ENCODE measurements around the gene IL20RB. TPM values are rescaled to one million over a fixed set of nuclear protein-coding genes. Genes with fewer than 3 reads are reported as not detected.

IL20RB gene
- polyA plus RNA-seq, 1 donor (not counting 4 experiments of a cell fraction or from before 2014, with no cell fraction given): 239 TPM

GRCh38 chr3:136939489-136939888 lies 18.3 kb upstream of the IL20RB start:
- dilution Hi-C loops (cut with MboI; ENCODE audit: extremely low pct_ligation_motif_present, low sequenced_read_pairs): no loop called here
- H3K4me2 ChIP-seq (ENCODE audit: control insufficient read depth, extremely low read depth, insufficient read depth, low read depth, low read length): no peak overlapping the region
- no peak overlapping the region for H3K9ac ChIP-seq (ENCODE audit: control insufficient read depth, extremely low read depth, insufficient read depth, low read length)
- peaks cover 3% of the 10 kb centered on the region for H4K20me1 ChIP-seq (ENCODE audit: control insufficient read depth, extremely low read depth, insufficient read depth, low read length)
- peaks cover 21% of the 10 kb centered on the region for H3K4me1 ChIP-seq (ENCODE audit: control insufficient read depth, extremely low read depth, insufficient read depth, low read length)
- no peaks in the 10 kb centered on the region for H3K27me3 ChIP-seq (ENCODE audit: control insufficient read depth, extremely low read depth, insufficient read depth, low read length)
- no peak overlapping the region for H3K4me3 ChIP-seq (ENCODE audit: control insufficient read depth in 2 of 3, extremely low read depth in 1 of 3, insufficient read depth in 2 of 3, low read depth in 1 of 3, low read length in 3 of 3)
- no peaks in the 10 kb centered on the region for H3K36me3 ChIP-seq (ENCODE audit: control insufficient read depth in 2 of 2, extremely low read depth in 1 of 2, insufficient read depth in 2 of 2, low read length in 2 of 2)
- DNase-seq (ENCODE audit: low read depth, low spot score): no peak
- no peaks in the 10 kb centered on the region for H3K9me3 ChIP-seq (ENCODE audit: control insufficient read depth, low read depth, low read length)
- TF ChIP-seq, protein P1, sequence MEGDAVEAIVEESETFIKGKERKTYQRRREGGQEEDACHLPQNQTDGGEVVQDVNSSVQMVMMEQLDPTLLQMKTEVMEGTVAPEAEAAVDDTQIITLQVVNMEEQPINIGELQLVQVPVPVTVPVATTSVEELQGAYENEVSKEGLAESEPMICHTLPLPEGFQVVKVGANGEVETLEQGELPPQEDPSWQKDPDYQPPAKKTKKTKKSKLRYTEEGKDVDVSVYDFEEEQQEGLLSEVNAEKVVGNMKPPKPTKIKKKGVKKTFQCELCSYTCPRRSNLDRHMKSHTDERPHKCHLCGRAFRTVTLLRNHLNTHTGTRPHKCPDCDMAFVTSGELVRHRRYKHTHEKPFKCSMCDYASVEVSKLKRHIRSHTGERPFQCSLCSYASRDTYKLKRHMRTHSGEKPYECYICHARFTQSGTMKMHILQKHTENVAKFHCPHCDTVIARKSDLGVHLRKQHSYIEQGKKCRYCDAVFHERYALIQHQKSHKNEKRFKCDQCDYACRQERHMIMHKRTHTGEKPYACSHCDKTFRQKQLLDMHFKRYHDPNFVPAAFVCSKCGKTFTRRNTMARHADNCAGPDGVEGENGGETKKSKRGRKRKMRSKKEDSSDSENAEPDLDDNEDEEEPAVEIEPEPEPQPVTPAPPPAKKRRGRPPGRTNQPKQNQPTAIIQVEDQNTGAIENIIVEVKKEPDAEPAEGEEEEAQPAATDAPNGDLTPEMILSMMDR (optimal IDR thresholded peaks at IDR 0.05 in 1 of 3, IDR thresholded peaks at IDR 0.05 in 1 of 3, conservative IDR thresholded peaks at IDR 0.05 in 1 of 3; ENCODE audit: extremely low read depth in 1 of 3, insufficient read depth in 2 of 3, low read length in 3 of 3): no peak
- TF ChIP-seq EZH2 (IDR thresholded peaks at IDR 0.05; ENCODE audit: low read length): no peak
- H2AFZ ChIP-seq (ENCODE audit: control insufficient read depth, low read length): no peak overlapping the region
- H3K27ac ChIP-seq (ENCODE audit: control insufficient read depth, insufficient read depth, low read length): no peak overlapping the region
- H3K79me2 ChIP-seq (ENCODE audit: control insufficient read depth, insufficient read depth, low read length): peaks cover 61% of the 10 kb centered on the region
- H3K9me1 ChIP-seq (ENCODE audit: control insufficient read depth, extremely low read depth, insufficient read depth, low read length): no peaks in the 10 kb centered on the region
- no peak for FAIRE-seq

- Histone ChIP-seq H3K4me2 (ENCODE audit: control insufficient read depth, extremely low read depth, insufficient read depth, low read depth, low read length) (no peak overlapping the region), H3K9me1 (ENCODE audit: control insufficient read depth, extremely low read depth, insufficient read depth, low read length) (no peaks in the 10 kb centered on the region), H4K20me1 (ENCODE audit: control insufficient read depth, extremely low read depth, insufficient read depth, low read length) (peaks cover 3% of the 10 kb centered on the region), H3K4me3 (ENCODE audit: control insufficient read depth in 2 of 3, extremely low read depth in 1 of 3, insufficient read depth in 2 of 3, low read depth in 1 of 3, low read length in 3 of 3) (no peak overlapping the region), H2AFZ (ENCODE audit: control insufficient read depth, low read length) (no peak overlapping the region), H3K79me2 (ENCODE audit: control insufficient read depth, insufficient read depth, low read length) (peaks cover 44% of the 10 kb centered on the region), H3K27ac (ENCODE audit: control insufficient read depth, insufficient read depth, low read length) (no peak overlapping the region), H3K4me1 (ENCODE audit: control insufficient read depth, extremely low read depth, insufficient read depth, low read length) (peaks cover 18% of the 10 kb centered on the region), H3K36me3 (ENCODE audit: control insufficient read depth in 2 of 2, extremely low read depth in 1 of 2, insufficient read depth in 2 of 2, low read length in 2 of 2) (peaks cover 0 to 7% of the 10 kb centered on the region in 2 experiments), H3K27me3 (ENCODE audit: control insufficient read depth, extremely low read depth, insufficient read depth, low read length) (no peaks in the 10 kb centered on the region), H3K9me3 (ENCODE audit: control insufficient read depth, low read depth, low read length) (no peaks in the 10 kb centered on the region), H3K9ac (ENCODE audit: control insufficient read depth, extremely low read depth, insufficient read depth, low read length) (no peak overlapping the region)
- FAIRE-seq: peak; percentile 55
- dilution Hi-C loops (cut with MboI; ENCODE audit: extremely low pct_ligation_motif_present, low sequenced_read_pairs): no loop called here
- no peak for DNase-seq (ENCODE audit: low read depth, low spot score)
- TF ChIP-seq, protein P1 (optimal IDR thresholded peaks at IDR 0.05 in 1 of 3, IDR thresholded peaks at IDR 0.05 in 1 of 3, conservative IDR thresholded peaks at IDR 0.05 in 1 of 3; ENCODE audit: extremely low read depth in 1 of 3, insufficient read depth in 2 of 3, low read length in 3 of 3): no peak
- TF ChIP-seq EZH2 (IDR thresholded peaks at IDR 0.05; ENCODE audit: low read length): no peak
Observed at GRCh38 chr3:136942803-136943202, 15.0 kb upstream of the IL20RB start.

All from keratinocyte (primary cell).